Astrocyte (in vitro differentiated cells and primary cell): ENCODE data around the gene GPM6B.

Source experiments
- EZH2 ChIP-seq: IDR thresholded peaks from 2 replicates; pipeline ENCODE4 v1.6.1; 2012; ENCODE audit warnings: mild to moderate bottlenecking, low read length, inconsistent platforms; ENCODE audit not compliant: insufficient read depth
- TF ChIP-seq, protein P1 (sequence below): IDR thresholded peaks from 2 replicates; pipeline ENCODE4 v1.5.1; 2011; ENCODE audit warnings: low read depth, mild to moderate bottlenecking, inconsistent platforms, low read length, moderate library complexity; ENCODE audit not compliant: insufficient read depth

DNA sequence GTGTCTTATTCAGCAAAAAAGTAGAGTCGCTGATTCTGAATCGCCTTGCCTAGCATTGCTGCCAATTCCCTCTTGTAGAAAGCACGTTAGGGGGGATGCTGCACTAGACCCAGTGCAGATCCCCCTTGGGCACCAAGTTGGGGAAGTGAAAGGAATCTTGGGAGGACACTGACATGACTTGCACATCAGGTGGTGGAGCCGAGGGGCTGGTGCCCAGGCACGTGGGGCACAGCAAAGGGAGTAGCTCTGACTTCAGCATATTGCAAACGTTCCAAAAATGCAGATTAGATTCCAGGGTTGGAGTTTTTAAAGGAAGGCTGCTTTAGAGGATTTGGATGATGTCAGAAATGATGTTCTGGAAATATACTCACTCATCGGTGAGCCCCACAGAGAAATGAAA lies 47.4 kb upstream of the GPM6B start:
- TF ChIP-seq, protein P1, sequence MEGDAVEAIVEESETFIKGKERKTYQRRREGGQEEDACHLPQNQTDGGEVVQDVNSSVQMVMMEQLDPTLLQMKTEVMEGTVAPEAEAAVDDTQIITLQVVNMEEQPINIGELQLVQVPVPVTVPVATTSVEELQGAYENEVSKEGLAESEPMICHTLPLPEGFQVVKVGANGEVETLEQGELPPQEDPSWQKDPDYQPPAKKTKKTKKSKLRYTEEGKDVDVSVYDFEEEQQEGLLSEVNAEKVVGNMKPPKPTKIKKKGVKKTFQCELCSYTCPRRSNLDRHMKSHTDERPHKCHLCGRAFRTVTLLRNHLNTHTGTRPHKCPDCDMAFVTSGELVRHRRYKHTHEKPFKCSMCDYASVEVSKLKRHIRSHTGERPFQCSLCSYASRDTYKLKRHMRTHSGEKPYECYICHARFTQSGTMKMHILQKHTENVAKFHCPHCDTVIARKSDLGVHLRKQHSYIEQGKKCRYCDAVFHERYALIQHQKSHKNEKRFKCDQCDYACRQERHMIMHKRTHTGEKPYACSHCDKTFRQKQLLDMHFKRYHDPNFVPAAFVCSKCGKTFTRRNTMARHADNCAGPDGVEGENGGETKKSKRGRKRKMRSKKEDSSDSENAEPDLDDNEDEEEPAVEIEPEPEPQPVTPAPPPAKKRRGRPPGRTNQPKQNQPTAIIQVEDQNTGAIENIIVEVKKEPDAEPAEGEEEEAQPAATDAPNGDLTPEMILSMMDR, result no peak
- no peak for TF ChIP-seq EZH2
